ENCODE measurements around the gene POLR3A. TPM values are rescaled to one million over a fixed set of nuclear protein-coding genes. Genes with fewer than 3 reads are reported as not detected.

The POLR3A gene
- total and polyA plus RNA-seq, 2 of the 13 experiments (the other 11 are each of a cell fraction or from before 2014, with no cell fraction given): 13.6 to 19.2 TPM

DNA sequence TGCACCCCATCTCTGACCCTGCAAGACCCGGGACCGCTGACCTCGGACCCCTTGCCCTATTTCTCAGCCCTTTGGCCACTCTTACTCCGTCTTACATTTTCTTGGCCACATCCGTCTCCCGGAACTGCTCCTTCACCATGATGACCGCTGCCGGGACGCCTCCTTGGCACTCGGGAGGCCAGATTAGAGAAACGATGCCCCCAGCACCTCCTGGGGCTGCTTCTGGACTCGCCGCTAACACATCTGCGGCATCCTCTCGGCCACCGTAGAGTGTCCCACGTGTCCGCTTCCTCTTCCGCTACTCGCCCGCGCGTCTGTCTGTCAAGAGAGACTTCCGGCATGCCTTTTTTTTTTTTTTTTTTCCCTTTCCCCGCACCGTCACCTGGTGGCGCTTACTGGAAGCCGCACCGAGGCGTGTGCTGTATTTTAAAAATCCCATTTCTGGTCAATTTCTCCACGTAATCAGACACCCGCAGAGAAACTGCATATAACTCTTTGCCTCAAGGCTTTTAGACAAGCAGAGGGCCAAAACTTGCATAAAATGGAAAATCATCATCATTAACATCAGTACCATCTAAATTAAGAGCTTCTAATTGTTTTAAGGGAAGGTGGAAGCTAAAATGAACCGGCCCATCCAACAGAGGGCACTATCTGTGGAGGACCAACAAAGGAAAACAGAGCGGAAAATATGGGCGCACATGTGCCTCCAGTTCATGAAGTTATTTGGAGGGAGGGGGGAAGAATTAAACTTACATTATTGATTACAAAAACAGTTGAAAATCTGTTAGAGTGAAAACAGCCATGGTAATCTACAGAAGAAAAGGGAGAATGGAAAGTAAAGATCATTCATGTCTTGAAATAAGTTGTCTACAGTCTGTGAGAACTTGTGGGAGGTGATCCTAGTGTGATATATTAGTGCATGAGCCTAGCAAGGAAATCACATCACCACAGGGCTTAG is at the start of gene POLR3A (continued):
- TF ChIP-seq, protein P1, sequence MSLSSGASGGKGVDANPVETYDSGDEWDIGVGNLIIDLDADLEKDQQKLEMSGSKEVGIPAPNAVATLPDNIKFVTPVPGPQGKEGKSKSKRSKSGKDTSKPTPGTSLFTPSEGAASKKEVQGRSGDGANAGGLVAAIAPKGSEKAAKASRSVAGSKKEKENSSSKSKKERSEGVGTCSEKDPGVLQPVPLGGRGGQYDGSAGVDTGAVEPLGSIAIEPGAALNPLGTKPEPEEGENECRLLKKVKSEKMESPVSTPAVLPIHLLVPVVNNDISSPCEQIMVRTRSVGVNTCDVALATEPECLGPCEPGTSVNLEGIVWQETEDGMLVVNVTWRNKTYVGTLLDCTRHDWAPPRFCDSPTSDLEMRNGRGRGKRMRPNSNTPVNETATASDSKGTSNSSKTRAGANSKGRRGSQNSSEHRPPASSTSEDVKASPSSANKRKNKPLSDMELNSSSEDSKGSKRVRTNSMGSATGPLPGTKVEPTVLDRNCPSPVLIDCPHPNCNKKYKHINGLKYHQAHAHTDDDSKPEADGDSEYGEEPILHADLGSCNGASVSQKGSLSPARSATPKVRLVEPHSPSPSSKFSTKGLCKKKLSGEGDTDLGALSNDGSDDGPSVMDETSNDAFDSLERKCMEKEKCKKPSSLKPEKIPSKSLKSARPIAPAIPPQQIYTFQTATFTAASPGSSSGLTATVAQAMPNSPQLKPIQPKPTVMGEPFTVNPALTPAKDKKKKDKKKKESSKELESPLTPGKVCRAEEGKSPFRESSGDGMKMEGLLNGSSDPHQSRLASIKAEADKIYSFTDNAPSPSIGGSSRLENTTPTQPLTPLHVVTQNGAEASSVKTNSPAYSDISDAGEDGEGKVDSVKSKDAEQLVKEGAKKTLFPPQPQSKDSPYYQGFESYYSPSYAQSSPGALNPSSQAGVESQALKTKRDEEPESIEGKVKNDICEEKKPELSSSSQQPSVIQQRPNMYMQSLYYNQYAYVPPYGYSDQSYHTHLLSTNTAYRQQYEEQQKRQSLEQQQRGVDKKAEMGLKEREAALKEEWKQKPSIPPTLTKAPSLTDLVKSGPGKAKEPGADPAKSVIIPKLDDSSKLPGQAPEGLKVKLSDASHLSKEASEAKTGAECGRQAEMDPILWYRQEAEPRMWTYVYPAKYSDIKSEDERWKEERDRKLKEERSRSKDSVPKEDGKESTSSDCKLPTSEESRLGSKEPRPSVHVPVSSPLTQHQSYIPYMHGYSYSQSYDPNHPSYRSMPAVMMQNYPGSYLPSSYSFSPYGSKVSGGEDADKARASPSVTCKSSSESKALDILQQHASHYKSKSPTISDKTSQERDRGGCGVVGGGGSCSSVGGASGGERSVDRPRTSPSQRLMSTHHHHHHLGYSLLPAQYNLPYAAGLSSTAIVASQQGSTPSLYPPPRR (CRISPR knock-in tag; IDR thresholded peaks at IDR 0.05; ENCODE audit: borderline replicate concordance): no peak; the same call in 1 of the 2 replicates
- TF ChIP-seq HNRNPLL (IDR thresholded peaks at IDR 0.05; ENCODE audit: low read depth, low read length, poor library complexity, severe bottlenecking) (no peak), TARDBP (CRISPR knock-in tag; IDR thresholded peaks at IDR 0.05) (peak; percentile 49; the same call in 1 of the 2 replicates), ZNF616 (CRISPR knock-in tag; IDR thresholded peaks at IDR 0.05; ENCODE audit: low read depth) (0 out of 2 replicates have a peak, but pooled peaks have one; percentile 8), STAG1 (CRISPR knock-in tag; IDR thresholded peaks at IDR 0.05) (peak; percentile 40; the same call in 1 of the 2 replicates), ZNF225 (CRISPR knock-in tag; IDR thresholded peaks at IDR 0.05) (no peak), ASH2L (IDR thresholded peaks at IDR 0.05; ENCODE audit: insufficient read length, low read depth, low read length) (peak; percentile 86), ZNF124 (CRISPR knock-in tag; IDR thresholded peaks at IDR 0.05) (peak; percentile 51; the same call in 1 of the 2 replicates), SRSF1 (optimal IDR thresholded peaks at IDR 0.05; ENCODE audit: low read depth, low read length) (peak; percentile 81), ZNF160 (CRISPR knock-in tag; IDR thresholded peaks at IDR 0.05) (peak; percentile 45; the same call in 1 of the 2 replicates), HCFC1 (IDR thresholded peaks at IDR 0.05; ENCODE audit: low read depth, low read length) (peak; percentile 48; the same call in 1 of the 2 replicates)
- TF ChIP-seq, protein P2, sequence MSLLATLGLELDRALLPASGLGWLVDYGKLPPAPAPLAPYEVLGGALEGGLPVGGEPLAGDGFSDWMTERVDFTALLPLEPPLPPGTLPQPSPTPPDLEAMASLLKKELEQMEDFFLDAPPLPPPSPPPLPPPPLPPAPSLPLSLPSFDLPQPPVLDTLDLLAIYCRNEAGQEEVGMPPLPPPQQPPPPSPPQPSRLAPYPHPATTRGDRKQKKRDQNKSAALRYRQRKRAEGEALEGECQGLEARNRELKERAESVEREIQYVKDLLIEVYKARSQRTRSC (CRISPR knock-in tag; IDR thresholded peaks at IDR 0.05; ENCODE audit: low read depth): no peak
- TF ChIP-seq, protein P3, sequence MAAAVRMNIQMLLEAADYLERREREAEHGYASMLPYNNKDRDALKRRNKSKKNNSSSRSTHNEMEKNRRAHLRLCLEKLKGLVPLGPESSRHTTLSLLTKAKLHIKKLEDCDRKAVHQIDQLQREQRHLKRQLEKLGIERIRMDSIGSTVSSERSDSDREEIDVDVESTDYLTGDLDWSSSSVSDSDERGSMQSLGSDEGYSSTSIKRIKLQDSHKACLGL (CRISPR knock-in tag; IDR thresholded peaks at IDR 0.05): peak; percentile 48; the same call in 1 of the 2 replicates
- TF ChIP-seq, protein P4, sequence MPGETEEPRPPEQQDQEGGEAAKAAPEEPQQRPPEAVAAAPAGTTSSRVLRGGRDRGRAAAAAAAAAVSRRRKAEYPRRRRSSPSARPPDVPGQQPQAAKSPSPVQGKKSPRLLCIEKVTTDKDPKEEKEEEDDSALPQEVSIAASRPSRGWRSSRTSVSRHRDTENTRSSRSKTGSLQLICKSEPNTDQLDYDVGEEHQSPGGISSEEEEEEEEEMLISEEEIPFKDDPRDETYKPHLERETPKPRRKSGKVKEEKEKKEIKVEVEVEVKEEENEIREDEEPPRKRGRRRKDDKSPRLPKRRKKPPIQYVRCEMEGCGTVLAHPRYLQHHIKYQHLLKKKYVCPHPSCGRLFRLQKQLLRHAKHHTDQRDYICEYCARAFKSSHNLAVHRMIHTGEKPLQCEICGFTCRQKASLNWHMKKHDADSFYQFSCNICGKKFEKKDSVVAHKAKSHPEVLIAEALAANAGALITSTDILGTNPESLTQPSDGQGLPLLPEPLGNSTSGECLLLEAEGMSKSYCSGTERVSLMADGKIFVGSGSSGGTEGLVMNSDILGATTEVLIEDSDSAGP (CRISPR knock-in tag; IDR thresholded peaks at IDR 0.05; ENCODE audit: borderline replicate concordance): peak; percentile 66; the same call in 1 of the 2 replicates
- TF ChIP-seq, protein P5, sequence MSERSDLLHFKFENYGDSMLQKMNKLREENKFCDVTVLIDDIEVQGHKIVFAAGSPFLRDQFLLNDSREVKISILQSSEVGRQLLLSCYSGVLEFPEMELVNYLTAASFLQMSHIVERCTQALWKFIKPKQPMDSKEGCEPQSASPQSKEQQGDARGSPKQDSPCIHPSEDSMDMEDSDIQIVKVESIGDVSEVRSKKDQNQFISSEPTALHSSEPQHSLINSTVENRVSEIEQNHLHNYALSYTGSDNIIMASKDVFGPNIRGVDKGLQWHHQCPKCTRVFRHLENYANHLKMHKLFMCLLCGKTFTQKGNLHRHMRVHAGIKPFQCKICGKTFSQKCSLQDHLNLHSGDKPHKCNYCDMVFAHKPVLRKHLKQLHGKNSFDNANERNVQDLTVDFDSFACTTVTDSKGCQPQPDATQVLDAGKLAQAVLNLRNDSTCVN (CRISPR knock-in tag; IDR thresholded peaks at IDR 0.05; ENCODE audit: borderline replicate concordance): peak; percentile 83
- TF ChIP-seq, protein P6, sequence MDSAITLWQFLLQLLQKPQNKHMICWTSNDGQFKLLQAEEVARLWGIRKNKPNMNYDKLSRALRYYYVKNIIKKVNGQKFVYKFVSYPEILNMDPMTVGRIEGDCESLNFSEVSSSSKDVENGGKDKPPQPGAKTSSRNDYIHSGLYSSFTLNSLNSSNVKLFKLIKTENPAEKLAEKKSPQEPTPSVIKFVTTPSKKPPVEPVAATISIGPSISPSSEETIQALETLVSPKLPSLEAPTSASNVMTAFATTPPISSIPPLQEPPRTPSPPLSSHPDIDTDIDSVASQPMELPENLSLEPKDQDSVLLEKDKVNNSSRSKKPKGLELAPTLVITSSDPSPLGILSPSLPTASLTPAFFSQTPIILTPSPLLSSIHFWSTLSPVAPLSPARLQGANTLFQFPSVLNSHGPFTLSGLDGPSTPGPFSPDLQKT (CRISPR knock-in tag; IDR thresholded peaks at IDR 0.05; ENCODE audit: borderline replicate concordance): no peak
